K562 (cell line): ENCODE results near the gene ATG7. TPM values are rescaled to one million over a fixed set of nuclear protein-coding genes. Genes with fewer than 3 reads are reported as not detected.

Experiments used
- ATAC-seq: fragments of 200-7000 bp; cut with Tn5 transposase; 3 replicates; pipeline ENCODE4 v1.9.1; 2020; ENCODE audit warnings: moderate library complexity
- BruUV-seq: library from RNA; stranded (reverse); fragments of 400-500 nt; replicated peaks from 2 replicates; lab custom pipeline; 2021; lab: Mats Ljungman, UMichigan
- CTCF ChIA-PET: fragments of 300-600 bp; formaldehyde crosslinking; extraction: SDS; loops from one replicate; lab custom pipeline; 2021; ENCODE audit warnings: low intra/inter-chr PET ratio; lab: Yijun Ruan, JAX
- POLR2A ChIA-PET: fragments of 300-600, 350-650 bp; sonication (Branson Sonifier 250); formaldehyde crosslinking; extraction: SDS; loops from one replicate; lab custom pipeline; 2021; ENCODE audit warnings: antibody characterized with exemption, inconsistent platforms; lab: Yijun Ruan, JAX
- DNase-seq, 4 experiments: peaks; one replicate each; pipeline versions ENCODE4 v3.0.0 to v3.0.0-alpha.2; 2011 to 2018; ENCODE audit warnings: low spot score in 3 of 4, mixed read lengths in 3 of 4; ENCODE audit errors: extremely low read depth in 1 of 4
- FAIRE-seq: peaks from 2 replicates; lab custom pipeline; 2011; peaks lifted over from hg19 to GRCh38; lab: Jason Lieb, UNC
- H2AFZ ChIP-seq: 2 replicates; pipeline ENCODE4 v1.6.0; 2011; ENCODE audit warnings: low read depth, low read length, control low read depth, inconsistent platforms
- H3K27ac ChIP-seq: fragments of 200-600 bp; 3 replicates; pipeline ENCODE4 v1.8.0; 2011; ENCODE audit warnings: low read depth, mild to moderate bottlenecking, control low read depth, inconsistent platforms, low read length, moderate library complexity, mixed read lengths; ENCODE audit errors: extremely low read depth
- H3K27me3 ChIP-seq, 2 experiments: fragments of 300-600 bp in 1 of 2; 2 replicates in 1 of 2; 3 replicates in 1 of 2; pipeline versions ENCODE4 v1.6.0 to v1.8.0; 2011; ENCODE audit warnings: inconsistent platforms in 2 of 2, low read length in 2 of 2, mild to moderate bottlenecking in 1 of 2, mixed read lengths in 1 of 2, moderate library complexity in 1 of 2; ENCODE audit not compliant: control insufficient read depth in 2 of 2, insufficient read depth in 2 of 2
- H3K36me3 ChIP-seq: fragments of 300-600 bp; 3 replicates; pipeline ENCODE4 v1.8.0; 2011; ENCODE audit warnings: mild to moderate bottlenecking, low read length, inconsistent platforms; ENCODE audit not compliant: control insufficient read depth, insufficient read depth
- H3K4me1 ChIP-seq, 2 experiments: fragments of 200-600 bp in 1 of 2; replicated peaks in 1 of 2; 2 replicates in 1 of 2; 3 replicates in 1 of 2; pipeline versions ENCODE4 v1.5.1 to v1.8.0; 2011; ENCODE audit warnings: inconsistent platforms in 2 of 2, low read length in 2 of 2, mild to moderate bottlenecking in 1 of 2, mixed read lengths in 1 of 2, moderate library complexity in 1 of 2; ENCODE audit not compliant: control insufficient read depth in 2 of 2, insufficient read depth in 2 of 2
- H3K4me2 ChIP-seq: 2 replicates; pipeline ENCODE4 v1.6.1; 2011; ENCODE audit warnings: low read length, control low read depth, inconsistent platforms, mixed read lengths; ENCODE audit not compliant: insufficient read depth
- H3K4me3 ChIP-seq: fragments of 200-600 bp; sonication (generic), shearing (Covaris generic); 2 replicates; pipeline ENCODE4 v1.5.1; 2016; ENCODE audit warnings: control low read depth, inconsistent platforms
- H3K79me2 ChIP-seq: fragments of 200-600 bp; 3 replicates; pipeline ENCODE4 v1.8.0; 2011; ENCODE audit warnings: low read length, inconsistent platforms; ENCODE audit not compliant: control insufficient read depth, insufficient read depth
- H3K9ac ChIP-seq, 2 experiments: 2 replicates each; pipeline versions ENCODE4 v1.6.0 to v1.6.1; 2011; ENCODE audit warnings: low read depth in 2 of 2, low read length in 2 of 2, control low read depth in 1 of 2, inconsistent platforms in 1 of 2, mild to moderate bottlenecking in 1 of 2, mixed read lengths in 1 of 2; ENCODE audit not compliant: insufficient read depth in 1 of 2
- H3K9me1 ChIP-seq: one replicate; pipeline ENCODE4 v1.6.0; 2011; ENCODE audit warnings: inconsistent platforms, mild to moderate bottlenecking, low read length, moderate library complexity; ENCODE audit not compliant: control insufficient read depth, insufficient read depth
- H3K9me3 ChIP-seq: replicated peaks from 2 replicates; pipeline ENCODE4 v1.5.1; 2011; ENCODE audit warnings: low read depth, low read length, inconsistent platforms; ENCODE audit not compliant: control insufficient read depth, insufficient read depth
- H4K20me1 ChIP-seq: replicated peaks from 2 replicates; pipeline ENCODE4 v1.6.1; 2011; ENCODE audit warnings: low read length, inconsistent platforms, mixed read lengths; ENCODE audit not compliant: control insufficient read depth, insufficient read depth
- C11orf30 ChIP-seq: fragments of 450-650 bp; IDR thresholded peaks from 2 replicates; pipeline ENCODE4 v1.6.1; 2016; ENCODE audit warnings: low read depth, mild to moderate bottlenecking
- EGR1 ChIP-seq: fragments of 450-650 bp; conservative IDR thresholded peaks from 2 replicates; pipeline ENCODE4 v1.6.1; 2017; ENCODE audit warnings: mild to moderate bottlenecking
- MAFG ChIP-seq: fragments of 450-650 bp; conservative IDR thresholded peaks from 2 replicates; pipeline ENCODE4 v1.6.1; 2016; ENCODE audit warnings: missing genetic modification characterization, missing compliant biosample characterization
- TCF7 ChIP-seq: sonication (generic); IDR thresholded peaks from 2 replicates; pipeline ENCODE4 v1.6.1; 2016; ENCODE audit warnings: antibody characterized with exemption, borderline replicate concordance
- ZNF316 ChIP-seq: fragments of 450-650 bp; IDR thresholded peaks from 2 replicates; pipeline ENCODE4 v1.6.1; 2016
- WGBS: fragments of 100-300 bp; shearing (Covaris generic); methylation state at CpG from one replicate; pipeline ENCODE4 v1.1.6; 2016; ENCODE audit warnings: low coverage, mixed read lengths; ENCODE audit not compliant: insufficient coverage; ENCODE audit errors: missing lambda C conversion rate; 5-methylcytosine and 5-hydroxymethylcytosine counted together
- in situ Hi-C: fragments of 300-500 bp; cut with MboI; formaldehyde crosslinking; loops from 4 replicates; pipeline ENCODE4 v1.15.0; 2018; ENCODE audit warnings: inconsistent platforms, mixed read lengths
- intact Hi-C: fragments of 100-400 bp; cut with micrococcal nuclease; formaldehyde crosslinking; loops from 2 replicates; pipeline ENCODE4 v1.14.2; 2022
- polyA plus RNA-seq, 8 experiments: library from polyadenylated mRNA; depleted of rRNA in 4 of 8; stranded (reverse) in 5 of 8; unstranded in 3 of 8; fragments of >200 nt; fragmentation: Nextera tagmentation in 2 of 8; fragmentation: Illumina TruSeq in 1 of 8; extraction: Ambion mirVana in 2 of 8; extraction: Trizol in 1 of 8; gene quantifications; 2 replicates each; pipeline versions ENCODE4 v1.2.1 to v1.2.3, GENCODE V29; 2011 to 2014; ENCODE audit warnings: inconsistent platforms in 1 of 8, missing spikeins in 1 of 8
- total RNA-seq, 7 experiments: library from RNA; depleted of rRNA in 6 of 7; stranded (reverse); fragments of >200 nt in 6 of 7; fragmentation: Illumina TruSeq in 2 of 7; extraction: Trizol in 2 of 7; gene quantifications; 2 replicates each; pipeline versions ENCODE4 v1.2.1 to v1.2.3, GENCODE V29; 2011 to 2021; ENCODE audit warnings: low replicate concordance in 1 of 7
- TF ChIP-seq, protein P1 (sequence below): fragments of 450-650 bp; IDR thresholded peaks from 2 replicates; pipeline ENCODE4 v1.6.1; 2016

ATG7 gene
- total and polyA plus RNA-seq, 9 of the 15 experiments (the other 6 are each of a cell fraction or from before 2014, with no cell fraction given), result 18.3 to 45.3 (median 33.6) TPM

- TF ChIP-seq EGR1 (0 out of 2 replicates have a peak, but pooled peaks have one; percentile 20), ZNF316 (peak; percentile 76), MAFG (peak; percentile 49), TCF7 (no peak), C11orf30 (peak; percentile 66; the same call in 1 of the 2 replicates)
- TF ChIP-seq, protein P1, sequence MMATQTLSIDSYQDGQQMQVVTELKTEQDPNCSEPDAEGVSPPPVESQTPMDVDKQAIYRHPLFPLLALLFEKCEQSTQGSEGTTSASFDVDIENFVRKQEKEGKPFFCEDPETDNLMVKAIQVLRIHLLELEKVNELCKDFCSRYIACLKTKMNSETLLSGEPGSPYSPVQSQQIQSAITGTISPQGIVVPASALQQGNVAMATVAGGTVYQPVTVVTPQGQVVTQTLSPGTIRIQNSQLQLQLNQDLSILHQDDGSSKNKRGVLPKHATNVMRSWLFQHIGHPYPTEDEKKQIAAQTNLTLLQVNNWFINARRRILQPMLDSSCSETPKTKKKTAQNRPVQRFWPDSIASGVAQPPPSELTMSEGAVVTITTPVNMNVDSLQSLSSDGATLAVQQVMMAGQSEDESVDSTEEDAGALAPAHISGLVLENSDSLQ, result 0 out of 2 replicates have a peak, but pooled peaks have one; percentile 15
- FAIRE-seq, result no peak
- H2AFZ ChIP-seq, result no peak overlapping the region
- H3K9me1 ChIP-seq, result no peaks in the 10 kb centered on the region
- no peaks in the 10 kb centered on the region for H4K20me1 ChIP-seq
- H3K4me3 ChIP-seq, result no peak overlapping the region
- no peak overlapping the region for H3K9ac ChIP-seq
- BruUV-seq, result no TSS peak
- no peak for DNase-seq
- no peak overlapping the region for H3K27ac ChIP-seq
- H3K79me2 ChIP-seq, result peaks cover 13% of the 10 kb centered on the region
- in situ Hi-C loops, result no loop called here
- ChIA-PET CTCF (no interaction called here), POLR2A (interaction anchor here (0.8 to 1.8 kb wide), 7 partner anchors 9 to 37 kb away, joined by 3 to 8 read pairs (median 3); partner anchors contain the start of gene VGLL4)
- peaks cover 0 to 14% of the 10 kb centered on the region in 2 experiments; a peak in 2 of 5 replicates for H3K27me3 ChIP-seq
- 44% methylated on average over 11 of the region's 11 CpGs for WGBS
- H3K9me3 ChIP-seq, result no peaks in the 10 kb centered on the region
- no peak overlapping the region for H3K4me2 ChIP-seq
- intact Hi-C loops, result loop anchor here (5.0 kb wide), 1 partner anchor 36 kb away; the partner anchor contains the start of gene VGLL4
- ATAC-seq, result no peak
- peaks cover 8 to 13% of the 10 kb centered on the region in 2 experiments; a peak in 4 of 5 replicates for H3K4me1 ChIP-seq
- no peaks in the 10 kb centered on the region; the same call in 2 of the 3 replicates for H3K36me3 ChIP-seq
Observed at GRCh38 chr3:11606090-11606784, 334.0 kb downstream of the ATG7 start.
